Ammon's horn (tissue), 1 donor: ENCODE data around the gene OPRM1.

ENCODE experiments used
- DNase-seq: peaks from one replicate; pipeline ENCODE4 v3.0.0-alpha.2; 2016; ENCODE audit warnings: low spot score

The OPRM1 gene

DNA sequence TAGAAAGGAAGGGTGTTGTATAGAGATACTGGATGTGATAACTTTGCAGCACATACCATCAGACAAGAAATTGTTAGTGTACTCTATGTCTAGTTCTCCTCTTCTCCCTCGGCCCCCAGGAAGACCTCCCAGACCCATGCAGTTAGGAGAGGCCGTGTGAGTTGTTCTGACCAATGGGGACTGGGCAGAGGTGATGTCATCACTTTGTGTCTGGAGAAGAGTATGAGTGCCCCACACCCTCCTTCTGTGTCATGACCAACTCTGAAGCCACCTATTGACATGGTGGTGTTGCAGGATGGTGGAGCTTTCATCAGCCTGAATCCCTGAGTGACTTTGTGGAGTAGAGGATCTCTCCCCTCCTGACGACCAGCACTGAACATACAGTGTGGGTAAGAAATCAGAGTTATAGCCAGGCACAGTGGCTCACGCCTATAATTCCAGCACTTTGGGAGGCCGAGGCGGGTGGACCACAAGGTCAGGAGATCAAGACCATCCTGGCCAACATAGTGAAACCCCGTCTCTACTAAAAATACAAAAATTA, 245.3 kb downstream of the OPRM1 start:
- no peak for DNase-seq

DNA sequence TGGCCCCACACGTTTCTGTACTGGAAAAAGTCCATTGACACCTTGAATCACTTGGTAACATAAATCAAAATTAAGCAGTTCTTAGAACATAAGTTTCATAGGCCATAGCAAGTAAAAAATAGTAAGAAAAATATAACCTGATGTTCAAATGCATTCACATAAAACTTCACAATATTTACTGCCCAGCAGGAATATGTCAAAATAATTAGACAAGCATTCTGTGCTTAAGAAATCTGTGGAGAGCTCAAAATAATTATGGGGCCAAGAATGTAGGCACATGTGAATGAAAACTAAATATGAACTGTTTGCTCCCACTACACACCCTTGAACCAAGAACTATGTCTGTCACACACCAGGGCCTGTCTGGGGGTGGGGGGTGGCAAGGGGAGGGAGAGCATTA, 246.8 kb downstream of the OPRM1 start:
- no peak for DNase-seq

DNA sequence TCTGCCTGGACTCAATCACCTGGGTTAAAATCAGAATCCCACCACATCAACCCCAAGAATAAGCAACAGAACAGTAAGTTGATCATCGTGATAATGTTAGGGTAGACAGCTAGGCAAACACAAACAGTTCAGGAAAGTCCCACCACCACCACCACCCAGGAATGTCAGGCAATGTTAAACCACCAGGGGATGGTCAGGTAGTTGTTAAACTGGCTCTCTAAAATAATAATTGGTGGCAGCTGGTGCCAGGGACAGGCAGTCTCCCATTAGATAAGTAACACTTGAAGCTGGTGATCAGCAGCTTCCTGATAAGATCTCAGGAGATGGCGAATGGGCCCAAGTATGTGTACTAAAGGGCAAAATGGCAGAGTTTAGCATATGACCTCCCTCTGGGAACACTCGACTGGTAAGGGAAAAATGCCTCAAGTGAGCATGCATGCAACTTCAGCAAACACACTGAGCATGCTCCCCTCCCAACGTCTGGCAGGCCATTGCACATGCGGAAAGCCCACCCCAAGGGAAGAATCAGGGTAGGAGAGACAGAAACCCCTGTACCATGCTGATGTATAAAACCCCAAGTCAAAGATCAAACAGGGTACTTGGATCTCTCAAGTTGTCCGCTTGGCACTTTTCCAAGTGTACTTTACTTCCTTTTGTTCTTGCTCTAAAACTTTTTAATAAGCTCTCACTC, 250.9 kb downstream of the OPRM1 start:
- DNase-seq: no peak

DNA sequence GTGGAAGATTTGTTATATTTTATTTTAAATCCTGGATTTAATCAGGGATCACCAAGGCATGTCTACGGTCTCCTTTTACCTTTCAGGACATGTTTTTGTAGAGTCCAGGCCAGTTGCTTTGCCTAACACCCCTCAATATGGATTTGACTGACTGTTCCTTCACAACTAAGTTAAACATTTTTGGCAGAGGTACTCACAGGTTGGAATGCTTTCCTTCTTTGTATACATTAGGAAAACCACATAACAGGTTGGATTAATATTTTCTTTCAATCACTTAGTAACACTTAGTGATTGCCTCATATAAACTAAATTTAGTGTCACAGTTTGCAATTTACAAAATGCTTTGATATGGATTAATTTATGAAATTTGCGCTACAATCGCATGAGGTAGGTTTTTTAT, 253.0 kb downstream of the OPRM1 start:
- DNase-seq: no peak

DNA sequence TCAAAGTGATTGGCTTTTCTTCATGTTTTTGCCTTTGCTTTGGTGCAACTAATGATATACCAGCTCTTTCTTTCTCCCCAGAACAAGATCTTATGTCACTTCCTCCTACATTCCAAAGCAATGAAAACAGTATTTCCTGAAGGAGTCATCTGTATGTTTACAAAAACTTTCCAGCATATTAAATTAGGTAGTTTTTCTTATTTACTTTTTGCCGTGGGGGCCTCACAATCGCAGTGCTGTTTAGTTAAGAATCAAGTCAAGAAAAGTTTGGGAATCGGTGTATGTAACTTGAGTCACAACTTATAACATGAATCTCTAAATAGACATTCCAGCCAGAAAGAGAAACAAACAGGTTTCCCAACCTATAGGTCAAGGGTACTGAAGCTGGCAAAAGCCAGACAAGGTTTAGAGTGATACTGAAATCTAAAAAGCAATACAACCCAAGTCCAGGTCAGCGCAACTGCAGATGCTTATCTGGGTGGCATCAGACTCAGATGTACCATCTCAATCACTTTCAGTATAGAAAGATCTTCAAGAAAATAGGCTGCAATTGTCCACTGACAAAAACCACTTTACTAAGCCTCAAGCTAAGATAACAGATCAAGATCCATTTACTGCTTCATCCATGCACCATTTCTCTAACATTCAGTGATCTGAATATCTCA, 253.9 kb downstream of the OPRM1 start:
- no peak for DNase-seq

DNA sequence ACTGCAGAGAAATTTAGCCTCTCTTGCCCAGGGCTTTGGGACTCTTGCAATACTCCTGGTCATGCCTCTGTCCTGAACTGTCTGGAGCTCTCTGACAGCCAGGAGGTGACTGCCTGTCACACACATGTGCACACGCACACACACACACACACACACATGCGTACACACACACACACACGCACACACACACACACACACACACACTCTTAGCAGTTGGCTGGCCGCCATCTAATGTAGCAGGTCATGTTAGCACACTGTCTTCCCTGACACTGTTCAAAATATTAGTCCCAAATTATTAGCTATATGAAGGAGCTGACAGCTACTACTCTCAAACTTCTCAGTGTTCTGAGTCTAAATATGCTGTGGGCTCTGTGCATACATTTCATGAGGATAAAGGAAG, 256.7 kb downstream of the OPRM1 start:
- no peak for DNase-seq
